Transverse colon (tissue), 4 donors: ENCODE measurements around the gene PACRGL. TPM values are rescaled to one million over a fixed set of nuclear protein-coding genes. Genes with fewer than 3 reads are reported as not detected.
"Not testable (repeated sequence)": the region's sequence is repeated elsewhere in the genome, so short reads cannot be mapped to it uniquely, and the experiment has no call there.

Experiments used
- DNase-seq: peaks from one replicate; pipeline ENCODE4 v3.0.0-alpha.2; 2019
- H3K27ac ChIP-seq, 4 donors: fragments of 200-600 bp; sonication (generic); 2 replicates each; pipeline ENCODE4 v1.5.1; 2016 to 2018; ENCODE audit warnings: inconsistent platforms in 4 of 4
- H3K27me3 ChIP-seq: fragments of 200-600 bp; sonication (generic); 2 replicates; pipeline ENCODE4 v1.5.1; 2017; ENCODE audit warnings: inconsistent platforms
- H3K36me3 ChIP-seq, 4 donors: fragments of 200-600 bp; sonication (generic); 2 replicates each; pipeline ENCODE4 v1.5.1; 2017 to 2019; ENCODE audit warnings: inconsistent platforms in 4 of 4
- H3K4me1 ChIP-seq, 4 donors: fragments of 200-600 bp; sonication (generic); 2 replicates each; pipeline ENCODE4 v1.5.1; 2017 to 2020; ENCODE audit warnings: inconsistent platforms in 4 of 4
- H3K4me3 ChIP-seq, 4 donors: fragments of 200-600 bp; sonication (generic); 1 replicate in 1 of 4; 2 replicates in 3 of 4; pipeline versions ENCODE4 v1.5.1 to v1.6.1; 2017 to 2019; ENCODE audit warnings: inconsistent platforms in 4 of 4
- H3K9me3 ChIP-seq, 2 donors: fragments of 200-600 bp; sonication (generic); 2 replicates each; pipeline ENCODE4 v1.5.1; 2017 to 2019; ENCODE audit warnings: inconsistent platforms in 2 of 2
- EP300 ChIP-seq: sonication (generic); formaldehyde crosslinking; IDR thresholded peaks from one replicate; pipeline ENCODE4 v1.6.1; 2017; ENCODE audit warnings: antibody characterized with exemption, low read depth
- POLR2A ChIP-seq: fragments of 450-650 bp; IDR thresholded peaks from one replicate; pipeline ENCODE4 v1.6.1; 2016; ENCODE audit warnings: antibody characterized with exemption, mild to moderate bottlenecking, moderate library complexity
- POLR2AphosphoS5 ChIP-seq, 3 donors: sonication (generic); formaldehyde crosslinking; IDR thresholded peaks; one replicate each; pipeline ENCODE4 v1.6.1; 2016; ENCODE audit warnings: antibody characterized with exemption in 3 of 3
- WGBS, 2 donors: methylation state at CpG; one replicate each; pipeline ENCODE4 v1.1.5; 2018; ENCODE audit warnings: low coverage in 1 of 2; 5-methylcytosine and 5-hydroxymethylcytosine counted together
- in situ Hi-C, 4 donors: fragments of 200-750 bp; cut with MboI; loops; one replicate each; pipeline versions ENCODE4 v1.15.0 to v1.15.1; 2017; ENCODE audit warnings: low sequenced_read_pairs in 3 of 4, low pct_ligation_motif_present in 1 of 4, low pct_unique_long_range_greater_than_20kb in 1 of 4
- intact Hi-C: fragments of 100-400 bp; cut with DNase I; formaldehyde crosslinking; loops from one replicate; pipeline ENCODE4 v1.15.1; 2023; ENCODE audit warnings: low total_unique reads
- total RNA-seq, 4 donors: library from RNA; depleted of rRNA; stranded (reverse); fragments of >200 nt; gene quantifications; one replicate each; pipeline ENCODE4 v1.1.0, GENCODE V29; 2016
- TF ChIP-seq, protein P1 (sequence below), 5 experiments: fragments of 200-600 bp in 3 of 5; fragments of 450-650 bp in 2 of 5; sonication (generic) in 3 of 5; IDR thresholded peaks; 1 replicate in 2 of 5; 2 replicates in 3 of 5; pipeline ENCODE4 v1.5.1; 2016 to 2017; ENCODE audit warnings: antibody characterized with exemption in 5 of 5, inconsistent platforms in 3 of 5, mild to moderate bottlenecking in 2 of 5, moderate library complexity in 1 of 5

The PACRGL gene
- total RNA-seq, 4 donors from 2014 or later = 22.5 to 77.5 (median 40.1) TPM

DNA sequence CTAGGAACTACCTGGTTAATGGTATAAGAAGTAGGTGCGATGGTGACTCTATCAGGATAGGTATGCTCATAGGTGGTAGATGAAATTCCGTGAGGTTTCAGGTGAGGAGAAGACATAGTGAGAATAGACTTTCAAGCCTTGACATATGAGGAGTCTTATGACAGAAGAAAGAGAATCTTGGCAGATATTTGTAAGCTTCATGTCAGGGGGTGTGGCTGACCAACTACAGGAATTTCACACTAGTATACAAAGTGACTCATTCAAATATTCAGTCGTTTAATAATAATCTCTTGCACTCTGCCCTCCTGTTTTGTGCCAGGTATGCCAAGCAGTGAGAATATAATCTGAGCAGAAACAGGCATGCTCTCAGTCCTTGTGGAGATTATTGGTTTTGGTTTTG lies 22.8 kb downstream of the PACRGL start:
- TF ChIP-seq POLR2A (no peak), POLR2AphosphoS5 (IDR thresholded peaks at IDR 0.05) (no peak)
- TF ChIP-seq, protein P1, sequence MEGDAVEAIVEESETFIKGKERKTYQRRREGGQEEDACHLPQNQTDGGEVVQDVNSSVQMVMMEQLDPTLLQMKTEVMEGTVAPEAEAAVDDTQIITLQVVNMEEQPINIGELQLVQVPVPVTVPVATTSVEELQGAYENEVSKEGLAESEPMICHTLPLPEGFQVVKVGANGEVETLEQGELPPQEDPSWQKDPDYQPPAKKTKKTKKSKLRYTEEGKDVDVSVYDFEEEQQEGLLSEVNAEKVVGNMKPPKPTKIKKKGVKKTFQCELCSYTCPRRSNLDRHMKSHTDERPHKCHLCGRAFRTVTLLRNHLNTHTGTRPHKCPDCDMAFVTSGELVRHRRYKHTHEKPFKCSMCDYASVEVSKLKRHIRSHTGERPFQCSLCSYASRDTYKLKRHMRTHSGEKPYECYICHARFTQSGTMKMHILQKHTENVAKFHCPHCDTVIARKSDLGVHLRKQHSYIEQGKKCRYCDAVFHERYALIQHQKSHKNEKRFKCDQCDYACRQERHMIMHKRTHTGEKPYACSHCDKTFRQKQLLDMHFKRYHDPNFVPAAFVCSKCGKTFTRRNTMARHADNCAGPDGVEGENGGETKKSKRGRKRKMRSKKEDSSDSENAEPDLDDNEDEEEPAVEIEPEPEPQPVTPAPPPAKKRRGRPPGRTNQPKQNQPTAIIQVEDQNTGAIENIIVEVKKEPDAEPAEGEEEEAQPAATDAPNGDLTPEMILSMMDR (IDR thresholded peaks at IDR 0.05) = no peak
- WGBS, 2 donors = 78% methylated on average over 3 of the region's 3 CpGs
- H3K27me3 ChIP-seq = no peaks in the 10 kb centered on the region
- intact Hi-C loops = no loop called here
- in situ Hi-C loops = no loop called here
- DNase-seq = no peak
- peaks cover 0 to 45% (median 20%) of the 10 kb centered on the region in 4 donors for H3K36me3 ChIP-seq
- no peaks in the 10 kb centered on the region for H3K4me1 ChIP-seq
- no peak overlapping the region for H3K27ac ChIP-seq
- H3K4me3 ChIP-seq = no peak overlapping the region
- peaks cover 0 to 9% of the 10 kb centered on the region in 2 donors for H3K9me3 ChIP-seq

DNA sequence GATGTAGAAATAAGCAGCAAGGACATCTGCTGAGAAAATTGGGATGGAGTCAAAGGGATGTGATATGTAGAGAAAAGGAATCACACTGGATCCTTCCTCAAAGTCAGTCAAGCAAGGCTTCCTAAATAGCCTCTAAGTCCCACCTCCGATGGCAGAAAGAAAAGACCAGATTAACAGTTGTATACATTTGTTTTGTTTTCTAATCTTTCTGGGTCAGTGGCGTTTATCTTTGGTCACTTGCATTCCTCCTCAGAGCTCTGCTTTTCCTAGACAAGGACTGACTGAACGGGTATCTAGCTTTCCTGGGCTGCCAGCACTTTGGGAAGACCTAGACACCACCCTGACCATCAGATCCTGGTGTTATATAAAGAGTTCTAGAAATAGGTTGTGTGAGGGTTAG lies 23.2 kb downstream of the PACRGL start:
- no peak for DNase-seq
- in situ Hi-C loops (no loop called here), intact Hi-C loops (no loop called here)
- Histone ChIP-seq H3K9me3 (peaks cover 0 to 9% of the 10 kb centered on the region in 2 donors), H3K27me3 (no peaks in the 10 kb centered on the region), H3K36me3 (peaks cover 0 to 47% (median 22%) of the 10 kb centered on the region in 4 donors), H3K27ac (no peak overlapping the region), H3K4me1 (no peaks in the 10 kb centered on the region), H3K4me3 (no peak overlapping the region)
- 71 to 84% methylated on average over 3 of the region's 3 CpGs for WGBS, 2 donors
- TF ChIP-seq, protein P1 (IDR thresholded peaks at IDR 0.05) = no peak
- no peak for TF ChIP-seq POLR2AphosphoS5 (IDR thresholded peaks at IDR 0.05)
- TF ChIP-seq POLR2A = no peak
- TF ChIP-seq EP300 = no peak

DNA sequence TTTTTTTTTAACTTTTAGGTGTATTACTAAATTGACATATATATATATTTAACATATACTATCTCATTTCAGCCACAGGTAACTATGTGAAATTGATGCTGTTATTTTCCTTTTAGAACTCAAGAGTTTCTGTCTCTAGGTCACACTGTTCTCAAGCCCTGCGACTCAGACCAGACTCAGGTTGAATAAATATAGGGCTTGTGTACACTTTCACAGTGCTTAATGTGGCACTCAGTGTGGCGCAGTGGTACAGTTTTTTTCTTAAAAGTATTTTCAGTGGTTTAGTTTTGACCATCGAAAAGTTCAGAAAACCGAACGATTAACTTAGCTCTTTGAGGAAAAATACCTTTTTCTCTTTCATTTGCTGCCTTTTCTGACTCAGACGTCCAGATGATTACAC lies 24.7 kb downstream of the PACRGL start:
- intact Hi-C loops = no loop called here
- Histone ChIP-seq H3K36me3 (peaks cover 0 to 45% (median 22%) of the 10 kb centered on the region in 4 donors), H3K4me3 (no peak overlapping the region), H3K27me3 (no peaks in the 10 kb centered on the region), H3K4me1 (no peaks in the 10 kb centered on the region), H3K9me3 (peaks cover 0 to 9% of the 10 kb centered on the region in 2 donors), H3K27ac (no peak overlapping the region)
- 87 to 94% methylated on average over 6 of the region's 6 CpGs for WGBS, 2 donors
- TF ChIP-seq POLR2A (no peak), EP300 (no peak)
- DNase-seq = no peak
- in situ Hi-C loops = no loop called here

DNA sequence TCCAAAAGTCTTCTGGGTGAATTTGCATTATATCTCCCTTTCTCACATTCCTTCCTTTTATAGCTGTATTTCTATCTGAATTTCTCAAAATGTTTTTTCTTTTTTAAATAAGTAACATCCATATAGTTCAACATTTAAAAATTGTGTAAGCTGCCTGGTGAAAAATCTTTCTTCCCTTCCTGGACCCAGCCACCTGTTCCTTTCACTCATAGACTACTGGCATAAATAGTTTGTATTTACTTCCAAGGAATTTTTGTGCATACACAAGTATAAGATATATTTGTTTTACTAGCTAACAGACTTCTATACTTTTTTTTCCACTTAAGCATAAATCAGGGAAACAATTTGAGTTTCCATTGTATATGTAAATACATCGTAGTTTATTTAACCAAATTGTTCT lies 35.7 kb downstream of the PACRGL start:
- intact Hi-C loops = no loop called here
- no peak for TF ChIP-seq EP300
- no peak for TF ChIP-seq POLR2A
- no peak for TF ChIP-seq POLR2AphosphoS5 (IDR thresholded peaks at IDR 0.05)
- TF ChIP-seq, protein P1 (IDR thresholded peaks at IDR 0.05) = no peak
- 88 to 100% methylated on average over 1 of the region's 1 CpG for whole genome bisulfite sequencing, 2 donors
- H3K27me3 ChIP-seq = no peaks in the 10 kb centered on the region
- no peak overlapping the region for H3K4me3 ChIP-seq
- H3K27ac ChIP-seq = no peak overlapping the region
- peaks cover 5 to 23% of the 10 kb centered on the region in 2 donors for H3K9me3 ChIP-seq
- peaks cover 0 to 24% (median 11%) of the 10 kb centered on the region in 4 donors for H3K36me3 ChIP-seq
- DNase-seq = no peak
- in situ Hi-C loops = no loop called here
- H3K4me1 ChIP-seq = no peaks in the 10 kb centered on the region

DNA sequence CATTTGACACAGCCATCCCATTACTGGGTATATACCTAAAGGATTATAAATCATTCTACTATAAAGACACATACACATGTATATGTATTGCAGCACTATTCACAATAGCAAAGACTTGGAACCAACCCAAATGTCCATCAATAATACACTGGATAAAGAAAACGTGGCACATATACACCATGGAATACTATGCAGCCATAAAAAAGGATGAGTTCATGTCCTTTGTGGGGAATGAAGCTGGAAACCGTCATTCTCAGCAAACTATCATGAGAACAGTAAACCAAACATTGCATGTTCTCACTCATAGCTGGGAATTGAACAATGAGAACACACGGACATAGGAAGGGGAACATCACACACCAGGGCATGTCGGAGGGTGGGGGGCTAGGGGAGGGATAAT lies 45.7 kb downstream of the PACRGL start:
- H3K4me3 ChIP-seq, H3K27me3 ChIP-seq, intact Hi-C loops, H3K27ac ChIP-seq, H3K36me3 ChIP-seq, DNase-seq, in situ Hi-C loops, H3K9me3 ChIP-seq, H3K4me1 ChIP-seq: not testable (repeated sequence)
- WGBS, 2 donors = 86 to 96% methylated on average over 4 of the region's 4 CpGs
